Lung (tissue), 12 donors: Measurements from ENCODE around the gene RERE. TPM values are rescaled to one million over a fixed set of nuclear protein-coding genes. Genes with fewer than 3 reads are reported as not detected.

Source experiments
- ATAC-seq: fragments of 200-7000 bp; cut with Tn5 transposase; one replicate; pipeline ENCODE4 v1.9.1; 2020; ENCODE audit warnings: moderate number of reproducible peaks; ENCODE audit not compliant: insufficient read depth, low FRiP score
- DNase-seq, 3 donors: peaks; one replicate each; pipeline ENCODE4 v3.0.0-alpha.2; 2013 to 2017
- H3K27ac ChIP-seq, 2 donors: one replicate each; pipeline ENCODE4 v1.5.1; 2013; ENCODE audit warnings: mild to moderate bottlenecking in 2 of 2, moderate library complexity in 2 of 2, control low read depth in 1 of 2, inconsistent platforms in 1 of 2, low read depth in 1 of 2, low read length in 1 of 2
- H3K27me3 ChIP-seq, 3 donors: one replicate each; pipeline ENCODE4 v1.5.1; 2013; ENCODE audit warnings: low read length in 2 of 3; ENCODE audit not compliant: control insufficient read depth in 3 of 3, insufficient read depth in 3 of 3
- H3K36me3 ChIP-seq, 4 donors: one replicate each; pipeline ENCODE4 v1.5.1; 2013; ENCODE audit warnings: low read length in 4 of 4, mild to moderate bottlenecking in 1 of 4, moderate library complexity in 1 of 4; ENCODE audit not compliant: control insufficient read depth in 4 of 4, insufficient read depth in 4 of 4
- H3K4me1 ChIP-seq, 5 donors: one replicate each; pipeline ENCODE4 v1.5.1; 2013; ENCODE audit warnings: low read length in 5 of 5, mild to moderate bottlenecking in 2 of 5, moderate library complexity in 1 of 5; ENCODE audit not compliant: control insufficient read depth in 5 of 5, insufficient read depth in 5 of 5
- H3K4me3 ChIP-seq: one replicate; pipeline ENCODE4 v1.5.1; 2013; ENCODE audit warnings: mild to moderate bottlenecking, control low read depth, moderate library complexity
- H3K9ac ChIP-seq, 2 donors: one replicate each; pipeline ENCODE4 v1.5.1; 2013; ENCODE audit warnings: low read length in 2 of 2, control low read depth in 1 of 2; ENCODE audit not compliant: insufficient read depth in 1 of 2
- H3K9me3 ChIP-seq, 4 donors: one replicate each; pipeline ENCODE4 v1.5.1; 2013; ENCODE audit warnings: low read length in 3 of 4, mild to moderate bottlenecking in 1 of 4, moderate library complexity in 1 of 4; ENCODE audit not compliant: control insufficient read depth in 4 of 4, insufficient read depth in 3 of 4
- CTCF ChIP-seq: IDR thresholded peaks from 2 replicates; pipeline ENCODE4 v1.5.1; 2012; ENCODE audit warnings: mild to moderate bottlenecking; ENCODE audit errors: control extremely low read depth, extremely low read depth
- WGBS, 2 donors: extraction: QIAGEN DNeasy Blood & Tissue Kit; methylation state at CpG; one replicate each; pipeline ENCODE4 v1.1.7; 2013; 5-methylcytosine and 5-hydroxymethylcytosine counted together
- polyA plus RNA-seq, 2 donors: library from polyadenylated mRNA; stranded (reverse); fragments of 200-250 nt; gene quantifications; one replicate each; pipeline ENCODE4 v1.2.1, GENCODE V29; 2013
- total RNA-seq, 2 donors: library from RNA; depleted of rRNA in 1 of 2; stranded (reverse); fragments of >200 nt in 1 of 2; gene quantifications; one replicate each; pipeline ENCODE4 v1.2.1, GENCODE V29; 2014 to 2021
- donor health status: control.
- donor health status: control.
- donor health status: Bipolar disorder and iron deficiency.
- donor health status: healthy.
- donor health status: DM: yes; HTN: yes; CAD: no.

The RERE gene
- total and polyA plus RNA-seq, 4 donors, result 21.7 to 207 (median 57.5) TPM

GRCh38 chr1:8314346-8315280, 502.8 kb downstream of the RERE start:
- no peak overlapping the region for H3K4me3 ChIP-seq
- no peak overlapping the region for H3K9ac ChIP-seq
- peak; percentile 80 to 83 (median 80) for DNase-seq
- H3K9me3 ChIP-seq, result no peaks in the 10 kb centered on the region
- 21 to 31% methylated on average over 20 to 21 of the region's 21 CpGs for WGBS, 2 donors
- ATAC-seq, result peak; percentile 76
- H3K36me3 ChIP-seq, result no peaks in the 10 kb centered on the region
- H3K27ac ChIP-seq, result no peak overlapping the region
- H3K4me1 ChIP-seq, result peaks cover 0 to 25% (median 14%) of the 10 kb centered on the region in 5 donors
- peak; percentile 82 for TF ChIP-seq CTCF
- H3K27me3 ChIP-seq, result peaks cover 0 to 14% (median 11%) of the 10 kb centered on the region in 3 donors

- Histone ChIP-seq H3K9ac (no peak overlapping the region), H3K27ac (no peak overlapping the region), H3K36me3 (no peaks in the 10 kb centered on the region), H3K27me3 (peaks cover 0 to 6% (median 0%) of the 10 kb centered on the region in 3 donors), H3K4me3 (no peak overlapping the region), H3K9me3 (no peaks in the 10 kb centered on the region), H3K4me1 (peaks cover 0 to 25% (median 11%) of the 10 kb centered on the region in 5 donors)
- WGBS, 2 donors, result 72 to 82% methylated on average over 6 of the region's 6 CpGs
- no peak for TF ChIP-seq CTCF
- DNase-seq (no peak), ATAC-seq (no peak)
Observed at GRCh38 chr1:8313231-8313630, 504.2 kb downstream of the RERE start.

- Histone ChIP-seq H3K27me3 (peaks cover 0 to 3% (median 0%) of the 10 kb centered on the region in 3 donors), H3K4me3 (no peak overlapping the region)
- no peak for TF ChIP-seq CTCF
Observed at GRCh38 chr1:8312235-8313218, 504.9 kb downstream of the RERE start.

More at GRCh38 chr1:8312235-8313218, 504.9 kb downstream of the RERE start:
- Histone ChIP-seq H3K36me3 (no peaks in the 10 kb centered on the region), H3K4me1 (peaks cover 0 to 25% (median 7%) of the 10 kb centered on the region in 5 donors), H3K9me3 (no peaks in the 10 kb centered on the region), H3K9ac (no peak overlapping the region), H3K27ac (peak overlapping the region in 1 of 2 donors; percentile 32)
- DNase-seq (no peak), ATAC-seq (no peak)
- 83 to 86% methylated on average over 17 of the region's 17 CpGs for WGBS, 2 donors
